GM12878 (cell line): ENCODE data around the gene LMBR1. TPM values are rescaled to one million over a fixed set of nuclear protein-coding genes. Genes with fewer than 3 reads are reported as not detected.

Source experiments
- CHD2 ChIP-seq: IDR thresholded peaks from 2 replicates; pipeline ENCODE4 v1.6.1; 2011; ENCODE audit warnings: low read depth, low read length, improper control_type of control experiment, borderline replicate concordance
- DPF2 ChIP-seq: fragments of 450-650 bp; IDR thresholded peaks from 2 replicates; pipeline ENCODE4 v1.6.1; 2017; ENCODE audit warnings: mild to moderate bottlenecking
- ESRRA ChIP-seq: IDR thresholded peaks from 2 replicates; pipeline ENCODE4 v1.6.1; 2012; ENCODE audit warnings: mild to moderate bottlenecking, low read length, improper control_type of control experiment
- EZH2 ChIP-seq: IDR thresholded peaks from 2 replicates; pipeline ENCODE4 v1.6.1; 2012; ENCODE audit warnings: low read depth, mild to moderate bottlenecking, control low read depth, inconsistent platforms, low read length, borderline replicate concordance; ENCODE audit not compliant: control insufficient read depth
- FOXK2 ChIP-seq: fragments of 450-650 bp; IDR thresholded peaks from 2 replicates; pipeline ENCODE4 v1.6.1; 2017; ENCODE audit warnings: mild to moderate bottlenecking, moderate library complexity
- FOXM1 ChIP-seq: IDR thresholded peaks from 2 replicates; pipeline ENCODE4 v1.6.1; 2012; ENCODE audit warnings: low read depth, mild to moderate bottlenecking, inconsistent platforms, low read length, moderate library complexity
- HDAC6 ChIP-seq: fragments of 200-600 bp; sonication (generic); IDR thresholded peaks from one replicate; pipeline ENCODE4 v1.8.0; 2017; ENCODE audit warnings: antibody characterized with exemption; ENCODE audit not compliant: unreplicated experiment
- IKZF1 ChIP-seq: fragments of 450-650 bp; conservative IDR thresholded peaks from 2 replicates; pipeline ENCODE4 v1.6.1; 2017; ENCODE audit warnings: antibody characterized with exemption, mild to moderate bottlenecking
- IKZF2 ChIP-seq, 2 experiments: fragments of 450-650 bp; IDR thresholded peaks; 2 replicates each; pipeline ENCODE4 v1.6.1; 2017; ENCODE audit warnings: mild to moderate bottlenecking in 2 of 2, moderate library complexity in 2 of 2
- KDM1A ChIP-seq: fragments of 200-600 bp; sonication (generic); IDR thresholded peaks from 2 replicates; pipeline ENCODE4 v1.6.1; 2016; ENCODE audit warnings: borderline replicate concordance
- MAX ChIP-seq: IDR thresholded peaks from 2 replicates; pipeline ENCODE4 v1.6.1; 2012; ENCODE audit warnings: low read depth, low read length, improper control_type of control experiment
- MTA3 ChIP-seq: IDR thresholded peaks from 2 replicates; pipeline ENCODE4 v1.6.1; 2012; ENCODE audit warnings: low read length, inconsistent platforms, borderline replicate concordance
- NFIC ChIP-seq: IDR thresholded peaks from 2 replicates; pipeline ENCODE4 v1.6.1; 2012; ENCODE audit warnings: low read depth, mild to moderate bottlenecking, inconsistent platforms, low read length, moderate library complexity
- NKRF ChIP-seq: fragments of 450-650 bp; conservative IDR thresholded peaks from 2 replicates; pipeline ENCODE4 v1.6.1; 2017; ENCODE audit warnings: mild to moderate bottlenecking, moderate library complexity
- NR2C1 ChIP-seq: fragments of 450-650 bp; IDR thresholded peaks from 2 replicates; pipeline ENCODE4 v1.6.1; 2017; ENCODE audit warnings: antibody characterized with exemption, mild to moderate bottlenecking, moderate library complexity
- POLR2A ChIP-seq: IDR thresholded peaks from 2 replicates; pipeline ENCODE4 v1.6.1; 2011; ENCODE audit warnings: low read depth, mild to moderate bottlenecking, low read length
- POLR2AphosphoS2 ChIP-seq: IDR thresholded peaks from 2 replicates; pipeline ENCODE4 v1.6.1; 2011; ENCODE audit warnings: low read depth, mild to moderate bottlenecking, low read length, improper control_type of control experiment, moderate library complexity
- SMAD1 ChIP-seq: fragments of 450-650 bp; IDR thresholded peaks from 2 replicates; pipeline ENCODE4 v1.6.1; 2018; ENCODE audit warnings: mild to moderate bottlenecking, low read depth; ENCODE audit not compliant: partially characterized antibody
- SMAD5 ChIP-seq: IDR thresholded peaks from 2 replicates; pipeline ENCODE4 v1.6.1; 2016; ENCODE audit warnings: antibody characterized with exemption, low read depth
- SMARCA5 ChIP-seq: fragments of 450-650 bp; IDR thresholded peaks from 2 replicates; pipeline ENCODE4 v1.6.1; 2017; ENCODE audit warnings: mild to moderate bottlenecking
- SP1 ChIP-seq: IDR thresholded peaks from one replicate; pipeline ENCODE4 v1.6.1; 2011; ENCODE audit warnings: low read depth, low read length
- SPI1 ChIP-seq: IDR thresholded peaks from 2 replicates; pipeline ENCODE4 v1.6.1; 2011; ENCODE audit warnings: low read depth, mild to moderate bottlenecking, low read length, moderate library complexity, borderline replicate concordance; ENCODE audit not compliant: insufficient read depth
- STAT3 ChIP-seq: IDR thresholded peaks from 2 replicates; pipeline ENCODE4 v1.6.1; 2011; ENCODE audit warnings: low read depth, low read length, improper control_type of control experiment
- ZNF207 ChIP-seq: fragments of 450-650 bp; IDR thresholded peaks from 2 replicates; pipeline ENCODE4 v1.6.1; 2014; ENCODE audit warnings: antibody characterized with exemption, mild to moderate bottlenecking, borderline replicate concordance
- polyA plus RNA-seq, 11 experiments: library from polyadenylated mRNA; depleted of rRNA in 4 of 11; unstranded in 6 of 11; stranded (reverse) in 5 of 11; fragments of >200 nt; fragmentation: Nextera tagmentation in 4 of 11; fragmentation: Illumina TruSeq in 1 of 11; extraction: Ambion mirVana in 4 of 11; extraction: Trizol in 1 of 11; gene quantifications; 1 replicate in 1 of 11; 2 replicates in 10 of 11; pipeline versions ENCODE4 v1.2.1 to v1.2.3, GENCODE V29; 2011 to 2016; ENCODE audit warnings: inconsistent platforms in 2 of 11, missing spikeins in 2 of 11, low read depth in 1 of 11
- total RNA-seq, 4 experiments: library from RNA; depleted of rRNA in 3 of 4; stranded (reverse); fragments of >200 nt in 3 of 4; fragmentation: Illumina TruSeq in 1 of 4; extraction: Trizol in 1 of 4; gene quantifications; 2 replicates each; pipeline versions ENCODE4 v1.2.1 to v1.2.3, GENCODE V29; 2013 to 2021
- TF ChIP-seq, protein P1 (sequence below): fragments of 450-650 bp; IDR thresholded peaks from 2 replicates; pipeline ENCODE4 v1.6.1; 2014; ENCODE audit warnings: mild to moderate bottlenecking
- TF ChIP-seq, protein P2 (sequence below): fragments of 150-350 bp; IDR thresholded peaks from 2 replicates; pipeline ENCODE4 v1.6.1; 2014; ENCODE audit warnings: mild to moderate bottlenecking, low read depth, low read length

LMBR1 gene
- total and polyA plus RNA-seq, 10 of the 15 experiments (the other 5 are each of a cell fraction or from before 2014, with no cell fraction given) = 4.0 to 63.5 (median 28.8) TPM

GRCh38 chr7:156780724-156781455, 112.1 kb downstream of the LMBR1 start (continued):
- no peak for TF ChIP-seq KDM1A
- no peak for TF ChIP-seq SMAD5
- TF ChIP-seq IKZF1 = peak; percentile 83
- TF ChIP-seq FOXM1 = peak; percentile 90
- peak; percentile 74; the same call in 1 of the 2 replicates for TF ChIP-seq MTA3
- TF ChIP-seq FOXK2 = no peak; the same call in 1 of the 2 replicates
- TF ChIP-seq SPI1 = peak; percentile 99
- peak; percentile 38; the same call in 1 of the 2 replicates for TF ChIP-seq NR2C1
- peak; percentile 49; the same call in 1 of the 2 replicates for TF ChIP-seq ESRRA
- TF ChIP-seq CHD2 = peak; percentile 47; the same call in 1 of the 2 replicates
- TF ChIP-seq NFIC = peak; percentile 91
- no peak for TF ChIP-seq ZNF207
- TF ChIP-seq IKZF2 (IDR thresholded peaks at IDR 0.05) = peak; percentile 91 to 93
- TF ChIP-seq, protein P1, sequence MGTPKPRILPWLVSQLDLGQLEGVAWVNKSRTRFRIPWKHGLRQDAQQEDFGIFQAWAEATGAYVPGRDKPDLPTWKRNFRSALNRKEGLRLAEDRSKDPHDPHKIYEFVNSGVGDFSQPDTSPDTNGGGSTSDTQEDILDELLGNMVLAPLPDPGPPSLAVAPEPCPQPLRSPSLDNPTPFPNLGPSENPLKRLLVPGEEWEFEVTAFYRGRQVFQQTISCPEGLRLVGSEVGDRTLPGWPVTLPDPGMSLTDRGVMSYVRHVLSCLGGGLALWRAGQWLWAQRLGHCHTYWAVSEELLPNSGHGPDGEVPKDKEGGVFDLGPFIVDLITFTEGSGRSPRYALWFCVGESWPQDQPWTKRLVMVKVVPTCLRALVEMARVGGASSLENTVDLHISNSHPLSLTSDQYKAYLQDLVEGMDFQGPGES = no peak
- 0 out of 2 replicates have a peak, but pooled peaks have one; percentile 29 for TF ChIP-seq SMARCA5
- TF ChIP-seq, protein P2, sequence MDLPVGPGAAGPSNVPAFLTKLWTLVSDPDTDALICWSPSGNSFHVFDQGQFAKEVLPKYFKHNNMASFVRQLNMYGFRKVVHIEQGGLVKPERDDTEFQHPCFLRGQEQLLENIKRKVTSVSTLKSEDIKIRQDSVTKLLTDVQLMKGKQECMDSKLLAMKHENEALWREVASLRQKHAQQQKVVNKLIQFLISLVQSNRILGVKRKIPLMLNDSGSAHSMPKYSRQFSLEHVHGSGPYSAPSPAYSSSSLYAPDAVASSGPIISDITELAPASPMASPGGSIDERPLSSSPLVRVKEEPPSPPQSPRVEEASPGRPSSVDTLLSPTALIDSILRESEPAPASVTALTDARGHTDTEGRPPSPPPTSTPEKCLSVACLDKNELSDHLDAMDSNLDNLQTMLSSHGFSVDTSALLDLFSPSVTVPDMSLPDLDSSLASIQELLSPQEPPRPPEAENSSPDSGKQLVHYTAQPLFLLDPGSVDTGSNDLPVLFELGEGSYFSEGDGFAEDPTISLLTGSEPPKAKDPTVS = no peak
- TF ChIP-seq EZH2 = no peak
- TF ChIP-seq NKRF = no peak
- 0 out of 2 replicates have a peak, but pooled peaks have one; percentile 47 for TF ChIP-seq STAT3
- TF ChIP-seq MAX = no peak
- peak; percentile 79 for TF ChIP-seq DPF2
- no peak for TF ChIP-seq POLR2A
- no peak for TF ChIP-seq POLR2AphosphoS2
- no peak for TF ChIP-seq SMAD1
- no peak for TF ChIP-seq HDAC6
- peak; percentile 25 for TF ChIP-seq SP1
